Measurements from ENCODE around the gene FHOD3. TPM values are rescaled to one million over a fixed set of nuclear protein-coding genes. Genes with fewer than 3 reads are reported as not detected.

FHOD3 gene
- polyA plus RNA-seq, 2 of the 4 experiments (the other 2 are of a cell fraction): 2.5 to 3.6 TPM

DNA sequence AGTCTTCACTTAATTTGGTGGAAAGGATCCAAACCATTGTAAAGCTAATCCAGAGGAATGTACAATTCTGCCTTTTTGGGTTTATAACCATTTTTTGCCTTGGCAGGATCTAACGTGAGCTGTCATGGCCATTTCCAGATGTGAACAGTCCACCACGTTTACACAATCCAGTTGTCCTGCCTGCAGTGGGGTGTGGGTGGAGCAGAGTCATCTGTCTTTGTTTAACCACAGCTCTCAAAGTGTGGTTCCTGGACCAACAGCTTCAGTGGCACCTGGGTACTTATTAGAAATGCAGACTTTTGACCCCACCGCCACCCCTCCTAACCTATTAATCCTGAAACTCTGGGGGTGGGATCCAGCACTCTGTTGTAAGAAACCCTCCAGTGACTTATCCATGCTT lies 35.9 kb downstream of the FHOD3 start:
- H3K27ac ChIP-seq: no peak overlapping the region
- ATAC-seq: no peak
- CTCF ChIA-PET: interaction anchor here (1.0 to 1.2 kb wide), 2 partner anchors 13 to 17 kb away, joined by 3 read pairs; no protein-coding TSS in a partner anchor

DNA sequence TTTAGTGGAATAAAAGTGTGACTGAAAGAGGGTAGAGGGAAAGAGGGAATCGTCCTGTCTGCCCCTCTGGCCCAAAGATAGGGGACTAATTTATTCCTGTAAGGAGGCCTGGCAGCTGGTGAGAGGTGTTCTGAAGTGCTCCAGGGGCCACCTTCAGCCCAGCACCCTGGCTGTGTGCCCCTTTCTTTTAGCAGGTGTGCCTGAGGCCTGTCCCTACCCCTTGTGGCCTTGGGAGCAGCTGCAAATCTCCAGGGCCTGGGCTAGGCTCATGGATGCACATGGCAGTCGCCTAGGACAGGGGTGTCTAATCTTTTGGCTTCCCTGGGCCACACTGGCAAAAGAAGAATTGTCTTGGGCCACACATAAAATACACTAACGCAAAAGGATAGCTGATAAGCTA lies 37.3 kb downstream of the FHOD3 start:
- FAIRE-seq: no peak
- no peaks in the 10 kb centered on the region for H3K9me3 ChIP-seq
- WGBS (ENCODE audit: missing lambda C conversion rate): 47% methylated on average over 3 of the region's 3 CpGs
- CTCF ChIA-PET: interaction anchor here (0.7 to 1.2 kb wide), 2 partner anchors 12 to 71 kb away, joined by 3 read pairs; no protein-coding TSS in a partner anchor
- POLR2A ChIA-PET: no interaction called here
- H3K4me3 ChIP-seq: no peak overlapping the region
- no peak for ATAC-seq
- H3K27ac ChIP-seq: no peak overlapping the region
- no peak for DNase-seq (ENCODE audit: low read depth in 1 of 2, low spot score in 1 of 2)
- no peak overlapping the region for H3K4me2 ChIP-seq
- 0 out of 3 replicates have a peak, but pooled peaks cover 10% of the 10 kb centered on the region for H3K4me1 ChIP-seq
- TF ChIP-seq POLR2AphosphoS2 (conservative IDR thresholded peaks at IDR 0.05; ENCODE audit: low read length) (no peak), EHF (CRISPR knock-in tag; IDR thresholded peaks at IDR 0.05) (no peak), HOXB13 (CRISPR knock-in tag; IDR thresholded peaks at IDR 0.05; ENCODE audit: low read depth) (no peak), NR3C1 (IDR thresholded peaks at IDR 0.05) (no peak), FOXS1 (CRISPR knock-in tag; IDR thresholded peaks at IDR 0.05) (no peak), MAFK (IDR thresholded peaks at IDR 0.05; ENCODE audit: partially characterized antibody) (no peak), CHD2 (IDR thresholded peaks at IDR 0.05; ENCODE audit: low read length, partially characterized antibody) (no peak), CBX8 (IDR thresholded peaks at IDR 0.05) (no peak), HDAC2 (IDR thresholded peaks at IDR 0.05) (no peak), RCOR1 (IDR thresholded peaks at IDR 0.05; ENCODE audit: low read depth, low read length) (no peak)
- TF ChIP-seq, protein P1, sequence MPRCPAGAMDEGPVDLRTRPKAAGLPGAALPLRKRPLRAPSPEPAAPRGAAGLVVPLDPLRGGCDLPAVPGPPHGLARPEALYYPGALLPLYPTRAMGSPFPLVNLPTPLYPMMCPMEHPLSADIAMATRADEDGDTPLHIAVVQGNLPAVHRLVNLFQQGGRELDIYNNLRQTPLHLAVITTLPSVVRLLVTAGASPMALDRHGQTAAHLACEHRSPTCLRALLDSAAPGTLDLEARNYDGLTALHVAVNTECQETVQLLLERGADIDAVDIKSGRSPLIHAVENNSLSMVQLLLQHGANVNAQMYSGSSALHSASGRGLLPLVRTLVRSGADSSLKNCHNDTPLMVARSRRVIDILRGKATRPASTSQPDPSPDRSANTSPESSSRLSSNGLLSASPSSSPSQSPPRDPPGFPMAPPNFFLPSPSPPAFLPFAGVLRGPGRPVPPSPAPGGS (IDR thresholded peaks at IDR 0.05): no peak
- TF ChIP-seq, protein P2, sequence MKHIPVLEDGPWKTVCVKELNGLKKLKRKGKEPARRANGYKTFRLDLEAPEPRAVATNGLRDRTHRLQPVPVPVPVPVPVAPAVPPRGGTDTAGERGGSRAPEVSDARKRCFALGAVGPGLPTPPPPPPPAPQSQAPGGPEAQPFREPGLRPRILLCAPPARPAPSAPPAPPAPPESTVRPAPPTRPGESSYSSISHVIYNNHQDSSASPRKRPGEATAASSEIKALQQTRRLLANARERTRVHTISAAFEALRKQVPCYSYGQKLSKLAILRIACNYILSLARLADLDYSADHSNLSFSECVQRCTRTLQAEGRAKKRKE (CRISPR knock-in tag; IDR thresholded peaks at IDR 0.05; ENCODE audit: low read depth): no peak

More for the DNA sequence above, 35.9 kb downstream of the FHOD3 start:
- 55% methylated on average over 3 of the region's 3 CpGs for WGBS (ENCODE audit: missing lambda C conversion rate)
- 0 out of 3 replicates have a peak, but pooled peaks cover 10% of the 10 kb centered on the region for H3K4me1 ChIP-seq
- POLR2A ChIA-PET: no interaction called here
- no peak overlapping the region for H3K4me3 ChIP-seq
- DNase-seq (ENCODE audit: low read depth in 1 of 2, low spot score in 1 of 2) (no peak), FAIRE-seq (no peak)
- TF ChIP-seq, protein P3, sequence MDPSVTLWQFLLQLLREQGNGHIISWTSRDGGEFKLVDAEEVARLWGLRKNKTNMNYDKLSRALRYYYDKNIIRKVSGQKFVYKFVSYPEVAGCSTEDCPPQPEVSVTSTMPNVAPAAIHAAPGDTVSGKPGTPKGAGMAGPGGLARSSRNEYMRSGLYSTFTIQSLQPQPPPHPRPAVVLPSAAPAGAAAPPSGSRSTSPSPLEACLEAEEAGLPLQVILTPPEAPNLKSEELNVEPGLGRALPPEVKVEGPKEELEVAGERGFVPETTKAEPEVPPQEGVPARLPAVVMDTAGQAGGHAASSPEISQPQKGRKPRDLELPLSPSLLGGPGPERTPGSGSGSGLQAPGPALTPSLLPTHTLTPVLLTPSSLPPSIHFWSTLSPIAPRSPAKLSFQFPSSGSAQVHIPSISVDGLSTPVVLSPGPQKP (IDR thresholded peaks at IDR 0.05; ENCODE audit: low read depth, low read length): no peak
- TF ChIP-seq HDAC2 (IDR thresholded peaks at IDR 0.05): no peak
- TF ChIP-seq, protein P4, sequence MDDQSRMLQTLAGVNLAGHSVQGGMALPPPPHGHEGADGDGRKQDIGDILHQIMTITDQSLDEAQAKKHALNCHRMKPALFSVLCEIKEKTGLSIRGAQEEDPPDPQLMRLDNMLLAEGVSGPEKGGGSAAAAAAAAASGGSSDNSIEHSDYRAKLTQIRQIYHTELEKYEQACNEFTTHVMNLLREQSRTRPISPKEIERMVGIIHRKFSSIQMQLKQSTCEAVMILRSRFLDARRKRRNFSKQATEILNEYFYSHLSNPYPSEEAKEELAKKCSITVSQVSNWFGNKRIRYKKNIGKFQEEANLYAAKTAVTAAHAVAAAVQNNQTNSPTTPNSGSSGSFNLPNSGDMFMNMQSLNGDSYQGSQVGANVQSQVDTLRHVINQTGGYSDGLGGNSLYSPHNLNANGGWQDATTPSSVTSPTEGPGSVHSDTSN (IDR thresholded peaks at IDR 0.05): no peak
- TF ChIP-seq, protein P5, sequence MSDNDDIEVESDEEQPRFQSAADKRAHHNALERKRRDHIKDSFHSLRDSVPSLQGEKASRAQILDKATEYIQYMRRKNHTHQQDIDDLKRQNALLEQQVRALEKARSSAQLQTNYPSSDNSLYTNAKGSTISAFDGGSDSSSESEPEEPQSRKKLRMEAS (IDR thresholded peaks at IDR 0.05): no peak
- H3K4me2 ChIP-seq: no peak overlapping the region
- H3K9me3 ChIP-seq: no peaks in the 10 kb centered on the region

DNA sequence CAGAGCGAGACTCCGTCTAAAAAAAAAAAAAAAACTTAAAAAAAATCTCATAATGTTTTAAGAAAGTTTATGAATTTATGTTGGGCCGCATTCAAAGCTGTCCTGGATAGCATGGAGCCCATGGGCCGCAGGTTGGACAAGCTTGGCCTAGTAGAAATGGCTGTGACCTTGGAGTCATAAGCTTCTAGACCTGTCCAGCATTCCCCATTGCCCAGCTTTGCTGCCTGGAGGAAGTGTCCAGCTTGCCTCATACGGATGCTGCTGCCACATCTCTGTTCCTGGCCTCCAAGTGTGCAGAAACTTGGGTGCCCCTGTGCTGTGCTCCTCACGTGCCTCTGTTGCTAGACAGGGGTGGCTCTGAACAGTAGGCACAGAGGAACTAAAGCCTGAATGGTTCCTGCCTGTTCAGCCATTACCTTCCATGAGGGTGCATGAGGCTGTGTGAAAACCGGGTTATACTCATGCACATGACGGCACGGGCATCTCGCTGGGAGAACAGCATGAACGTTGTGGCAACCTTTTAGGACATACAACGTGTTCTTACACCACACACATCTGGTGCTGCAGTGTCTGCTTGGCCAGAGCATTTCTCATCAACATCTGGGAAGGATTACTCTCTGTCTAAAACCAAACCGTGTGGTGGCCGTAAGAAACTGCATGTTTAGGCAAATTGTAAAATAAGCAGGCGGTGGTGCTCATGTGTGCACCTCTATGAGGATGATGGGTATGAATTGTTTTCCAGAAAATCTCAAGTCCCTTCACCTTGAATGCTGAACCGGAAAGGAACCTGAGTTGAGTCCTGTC lies 38.2 kb downstream of the FHOD3 start:
- 77% methylated on average over 16 of the region's 16 CpGs for WGBS (ENCODE audit: missing lambda C conversion rate)
- CTCF ChIA-PET: no interaction called here
- Histone ChIP-seq H3K4me2 (no peak overlapping the region), H3K4me3 (no peak overlapping the region), H3K27ac (no peak overlapping the region), H3K4me1 (0 out of 3 replicates have a peak, but pooled peaks cover 9% of the 10 kb centered on the region), H3K9me3 (no peaks in the 10 kb centered on the region)
- POLR2A ChIA-PET: no interaction called here
- DNase-seq (ENCODE audit: low read depth in 1 of 2, low spot score in 1 of 2) (no peak), FAIRE-seq (no peak), ATAC-seq (no peak)
- TF ChIP-seq TFCP2L1 (CRISPR knock-in tag; IDR thresholded peaks at IDR 0.05): no peak
- TF ChIP-seq CBX8 (IDR thresholded peaks at IDR 0.05): no peak
- TF ChIP-seq RAD21 (conservative IDR thresholded peaks at IDR 0.05 in 1 of 2, IDR thresholded peaks at IDR 0.05 in 1 of 2): no peak
- TF ChIP-seq, protein P6, sequence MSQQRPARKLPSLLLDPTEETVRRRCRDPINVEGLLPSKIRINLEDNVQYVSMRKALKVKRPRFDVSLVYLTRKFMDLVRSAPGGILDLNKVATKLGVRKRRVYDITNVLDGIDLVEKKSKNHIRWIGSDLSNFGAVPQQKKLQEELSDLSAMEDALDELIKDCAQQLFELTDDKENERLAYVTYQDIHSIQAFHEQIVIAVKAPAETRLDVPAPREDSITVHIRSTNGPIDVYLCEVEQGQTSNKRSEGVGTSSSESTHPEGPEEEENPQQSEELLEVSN (IDR thresholded peaks at IDR 0.05; ENCODE audit: borderline replicate concordance, low read depth): no peak
- no peak for TF ChIP-seq MAZ (IDR thresholded peaks at IDR 0.05; ENCODE audit: borderline replicate concordance, low read depth, low read length)
- no peak for TF ChIP-seq CEBPB (IDR thresholded peaks at IDR 0.05)
- TF ChIP-seq FOSB (CRISPR knock-in tag; IDR thresholded peaks at IDR 0.05): no peak
- TF ChIP-seq JUNB (IDR thresholded peaks at IDR 0.05): no peak
- no peak for TF ChIP-seq ZC3H11A (IDR thresholded peaks at IDR 0.05)
- no peak for TF ChIP-seq NR3C1 (IDR thresholded peaks at IDR 0.05)
- no peak for TF ChIP-seq PHF8 (IDR thresholded peaks at IDR 0.05; ENCODE audit: borderline replicate concordance, low read depth)
- no peak for TF ChIP-seq MYC (IDR thresholded peaks at IDR 0.05; ENCODE audit: borderline replicate concordance, low read length)
- TF ChIP-seq HOXA7 (CRISPR knock-in tag; IDR thresholded peaks at IDR 0.05): no peak
- TF ChIP-seq NFE2L2 (conservative IDR thresholded peaks at IDR 0.05; ENCODE audit: low read length): no peak
- no peak for TF ChIP-seq RFX5 (IDR thresholded peaks at IDR 0.05)
- no peak for TF ChIP-seq RNF2 (IDR thresholded peaks at IDR 0.05; ENCODE audit: borderline replicate concordance, low read depth)
